22Rv1 (cell line): ENCODE results near the gene RPS14.

Source experiments
- CTCF ChIP-seq: fragments of 450-650 bp; IDR thresholded peaks from 2 replicates; pipeline ENCODE4 v1.5.1; 2017; ENCODE audit warnings: mild to moderate bottlenecking
- ZFX ChIP-seq: fragments of 450-650 bp; IDR thresholded peaks from 2 replicates; pipeline ENCODE4 v1.6.1; 2017; ENCODE audit warnings: antibody characterized with exemption, borderline replicate concordance

- TF ChIP-seq CTCF (no peak), ZFX (no peak)
These were observed 45.0 kb downstream of the RPS14 start for GRCh38 chr5:150404535-150404934.
